ENCODE measurements around the gene ADRB2.

GRCh38 chr5:148826739-148827070 lies 294 bp downstream of the ADRB2 start:
- TF ChIP-seq POLR2A (IDR thresholded peaks at IDR 0.05; ENCODE audit: low read depth, low read length) (no peak), TAF1 (IDR thresholded peaks at IDR 0.05; ENCODE audit: low read depth, low read length) (no peak), POLR2AphosphoS5 (IDR thresholded peaks at IDR 0.05; ENCODE audit: low read depth, low read length) (no peak), PAX5 (IDR thresholded peaks at IDR 0.05; ENCODE audit: insufficient read depth, low read length, severe bottlenecking) (no peak), POU2F2 (IDR thresholded peaks at IDR 0.05; ENCODE audit: low read depth, low read length) (no peak), SPI1 (IDR thresholded peaks at IDR 0.05; ENCODE audit: low read depth, low read length) (no peak)
